ENCODE measurements around the gene WDR48.

DNA sequence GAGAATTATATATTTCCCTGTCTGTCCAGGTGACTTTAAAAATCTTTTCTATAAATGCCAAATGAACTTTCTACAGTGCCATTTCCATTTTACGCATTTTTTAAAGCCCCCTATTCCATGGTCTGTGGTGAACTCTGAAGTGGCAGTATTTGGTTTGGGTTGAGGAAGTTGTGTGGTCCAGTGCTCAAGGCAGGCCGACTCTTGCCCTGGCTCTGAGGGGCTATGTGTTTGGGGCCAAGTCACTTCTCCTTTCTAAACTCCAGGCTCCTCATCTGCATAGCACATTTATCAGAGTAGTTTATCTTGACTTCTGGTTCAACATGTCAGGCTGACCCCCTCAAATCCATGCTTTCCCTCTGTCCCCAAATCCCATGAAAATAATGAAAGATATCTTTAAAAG, 69.8 kb downstream of the WDR48 start:
- no peak for TF ChIP-seq EP300 (conservative IDR thresholded peaks at IDR 0.05; ENCODE audit: poor library complexity, severe bottlenecking)
- TF ChIP-seq EZH2 (IDR thresholded peaks at IDR 0.05; ENCODE audit: borderline replicate concordance, insufficient read depth, low read length, poor library complexity, severe bottlenecking), result no peak
- TF ChIP-seq, protein P1, sequence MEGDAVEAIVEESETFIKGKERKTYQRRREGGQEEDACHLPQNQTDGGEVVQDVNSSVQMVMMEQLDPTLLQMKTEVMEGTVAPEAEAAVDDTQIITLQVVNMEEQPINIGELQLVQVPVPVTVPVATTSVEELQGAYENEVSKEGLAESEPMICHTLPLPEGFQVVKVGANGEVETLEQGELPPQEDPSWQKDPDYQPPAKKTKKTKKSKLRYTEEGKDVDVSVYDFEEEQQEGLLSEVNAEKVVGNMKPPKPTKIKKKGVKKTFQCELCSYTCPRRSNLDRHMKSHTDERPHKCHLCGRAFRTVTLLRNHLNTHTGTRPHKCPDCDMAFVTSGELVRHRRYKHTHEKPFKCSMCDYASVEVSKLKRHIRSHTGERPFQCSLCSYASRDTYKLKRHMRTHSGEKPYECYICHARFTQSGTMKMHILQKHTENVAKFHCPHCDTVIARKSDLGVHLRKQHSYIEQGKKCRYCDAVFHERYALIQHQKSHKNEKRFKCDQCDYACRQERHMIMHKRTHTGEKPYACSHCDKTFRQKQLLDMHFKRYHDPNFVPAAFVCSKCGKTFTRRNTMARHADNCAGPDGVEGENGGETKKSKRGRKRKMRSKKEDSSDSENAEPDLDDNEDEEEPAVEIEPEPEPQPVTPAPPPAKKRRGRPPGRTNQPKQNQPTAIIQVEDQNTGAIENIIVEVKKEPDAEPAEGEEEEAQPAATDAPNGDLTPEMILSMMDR (IDR thresholded peaks at IDR 0.05; ENCODE audit: poor library complexity, severe bottlenecking), result no peak
- TF ChIP-seq POLR2AphosphoS5 (IDR thresholded peaks at IDR 0.05), result no peak
- TF ChIP-seq MXI1 (conservative IDR thresholded peaks at IDR 0.05; ENCODE audit: poor library complexity, severe bottlenecking), result no peak
- TF ChIP-seq RAD21 (conservative IDR thresholded peaks at IDR 0.05), result no peak

Measured in neural cell (in vitro differentiated cells).